Measurements from ENCODE around the gene CEP126. TPM values are rescaled to one million over a fixed set of nuclear protein-coding genes. Genes with fewer than 3 reads are reported as not detected.

Gene CEP126
- 0.24 and 1.1 TPM in 2 replicates for total RNA-seq

GRCh38 chr11:101914738-101915426 lies at the start of gene CEP126:
Gene CEP126, plus strand, starts transcription at chr11:101915010. Its CDS starts 275 bp downstream, at chr11:101915285.

GRCh38 chr11:101916422-101916821 lies 1.6 kb downstream of the CEP126 start, which contains the start of gene ANGPTL5:
Gene ANGPTL5, minus strand, starts transcription at chr11:101916522. Its CDS starts 8,613 bp downstream, at chr11:101907909.

GRCh38 chr11:102047305-102047924 lies 132.6 kb downstream of the CEP126 start, which contains the start of gene CFAP300:
Gene CFAP300, plus strand, starts transcription at chr11:102047437. Its CDS starts 34 bp downstream, at chr11:102047471.

Other genes starting within 250 kb of the CEP126 start
- gene ANGPTL5, start 1.5 kb downstream of the CEP126 start, total RNA-seq = not detected in 2 replicates
- 3.6 and 8.7 TPM in 2 replicates for gene CFAP300, start 132.4 kb downstream of the CEP126 start, total RNA-seq
- gene YAP1, start 195.4 kb downstream of the CEP126 start, total RNA-seq = 143 and 191 TPM in 2 replicates

All from tracheal epithelial cell (primary cell).